K562 (cell line): ENCODE measurements around the gene C2orf76.

Source experiments
- CBFA2T2 ChIP-seq: fragments of 450-650 bp; conservative IDR thresholded peaks from 2 replicates; pipeline ENCODE4 v1.6.1; 2017; ENCODE audit warnings: mild to moderate bottlenecking
- NCOR1 ChIP-seq: fragments of 450-650 bp; IDR thresholded peaks from 2 replicates; pipeline ENCODE4 v1.6.1; 2016; ENCODE audit warnings: mild to moderate bottlenecking, moderate library complexity
- TF ChIP-seq, protein P1 (sequence below): sonication (generic); formaldehyde crosslinking; IDR thresholded peaks from 2 replicates; pipeline ENCODE4 v1.4.0; 2020; ENCODE audit warnings: mild to moderate bottlenecking, missing genetic modification reagents
- TF ChIP-seq, protein P2 (sequence below): fragments of 250-450 bp; sonication (Bioruptor Pico); IDR thresholded peaks from 2 replicates; pipeline ENCODE4 v1.5.0; 2020; ENCODE audit warnings: mild to moderate bottlenecking, borderline replicate concordance

DNA sequence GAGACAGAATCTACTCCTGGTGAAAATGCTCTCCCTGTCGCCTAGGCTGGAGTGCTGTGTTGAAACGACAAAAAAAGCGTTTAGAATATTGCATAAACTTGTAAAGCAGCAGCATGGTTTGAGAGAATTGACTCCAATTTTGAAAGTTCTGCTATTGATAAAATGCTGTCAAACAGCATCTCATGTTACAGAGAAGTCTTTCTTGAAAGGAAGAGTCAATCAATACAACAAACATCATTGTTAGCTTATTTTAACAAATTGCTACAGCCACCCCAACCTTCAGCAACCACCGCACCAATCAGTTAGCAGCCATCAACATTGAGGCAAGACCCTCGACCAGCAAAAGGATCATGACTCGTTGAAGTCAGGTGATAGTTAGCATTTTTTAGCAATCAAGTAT, 6.9 kb downstream of the C2orf76 start:
- TF ChIP-seq CBFA2T2, result no peak
- TF ChIP-seq, protein P1, sequence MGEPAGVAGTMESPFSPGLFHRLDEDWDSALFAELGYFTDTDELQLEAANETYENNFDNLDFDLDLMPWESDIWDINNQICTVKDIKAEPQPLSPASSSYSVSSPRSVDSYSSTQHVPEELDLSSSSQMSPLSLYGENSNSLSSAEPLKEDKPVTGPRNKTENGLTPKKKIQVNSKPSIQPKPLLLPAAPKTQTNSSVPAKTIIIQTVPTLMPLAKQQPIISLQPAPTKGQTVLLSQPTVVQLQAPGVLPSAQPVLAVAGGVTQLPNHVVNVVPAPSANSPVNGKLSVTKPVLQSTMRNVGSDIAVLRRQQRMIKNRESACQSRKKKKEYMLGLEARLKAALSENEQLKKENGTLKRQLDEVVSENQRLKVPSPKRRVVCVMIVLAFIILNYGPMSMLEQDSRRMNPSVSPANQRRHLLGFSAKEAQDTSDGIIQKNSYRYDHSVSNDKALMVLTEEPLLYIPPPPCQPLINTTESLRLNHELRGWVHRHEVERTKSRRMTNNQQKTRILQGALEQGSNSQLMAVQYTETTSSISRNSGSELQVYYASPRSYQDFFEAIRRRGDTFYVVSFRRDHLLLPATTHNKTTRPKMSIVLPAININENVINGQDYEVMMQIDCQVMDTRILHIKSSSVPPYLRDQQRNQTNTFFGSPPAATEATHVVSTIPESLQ (CRISPR knock-in tag), result no peak
- TF ChIP-seq, protein P2, sequence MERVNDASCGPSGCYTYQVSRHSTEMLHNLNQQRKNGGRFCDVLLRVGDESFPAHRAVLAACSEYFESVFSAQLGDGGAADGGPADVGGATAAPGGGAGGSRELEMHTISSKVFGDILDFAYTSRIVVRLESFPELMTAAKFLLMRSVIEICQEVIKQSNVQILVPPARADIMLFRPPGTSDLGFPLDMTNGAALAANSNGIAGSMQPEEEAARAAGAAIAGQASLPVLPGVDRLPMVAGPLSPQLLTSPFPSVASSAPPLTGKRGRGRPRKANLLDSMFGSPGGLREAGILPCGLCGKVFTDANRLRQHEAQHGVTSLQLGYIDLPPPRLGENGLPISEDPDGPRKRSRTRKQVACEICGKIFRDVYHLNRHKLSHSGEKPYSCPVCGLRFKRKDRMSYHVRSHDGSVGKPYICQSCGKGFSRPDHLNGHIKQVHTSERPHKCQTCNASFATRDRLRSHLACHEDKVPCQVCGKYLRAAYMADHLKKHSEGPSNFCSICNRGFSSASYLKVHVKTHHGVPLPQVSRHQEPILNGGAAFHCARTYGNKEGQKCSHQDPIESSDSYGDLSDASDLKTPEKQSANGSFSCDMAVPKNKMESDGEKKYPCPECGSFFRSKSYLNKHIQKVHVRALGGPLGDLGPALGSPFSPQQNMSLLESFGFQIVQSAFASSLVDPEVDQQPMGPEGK, result no peak
- TF ChIP-seq NCOR1, result no peak
